GM19035 (cell line): ENCODE results near the gene NIPSNAP3A.

Experiments
- ATAC-seq: cut with Tn5 transposase; IDR thresholded peaks from one replicate; pipeline ENCODE4 v1.9.1; 2021; ENCODE audit not compliant: unreplicated experiment

NIPSNAP3A gene

GRCh38 chr9:104774132-104774531 is 26.6 kb downstream of the NIPSNAP3A start:
- ATAC-seq: no peak

GRCh38 chr9:104774831-104775573 is 27.5 kb downstream of the NIPSNAP3A start:
- peak; percentile 94 for ATAC-seq

- ATAC-seq: peak; percentile 64
These were observed 28.1 kb downstream of the NIPSNAP3A start for GRCh38 chr9:104775574-104775936.

GRCh38 chr9:104775976-104776375 is 28.5 kb downstream of the NIPSNAP3A start:
- ATAC-seq: peak; percentile 1

- ATAC-seq: no peak
These were observed 29.3 kb downstream of the NIPSNAP3A start for GRCh38 chr9:104776797-104777196.

GRCh38 chr9:104778802-104779201 is 31.3 kb downstream of the NIPSNAP3A start:
- no peak for ATAC-seq

- no peak for ATAC-seq
These were observed 31.9 kb downstream of the NIPSNAP3A start for GRCh38 chr9:104779334-104779733.

- no peak for ATAC-seq
These were observed 32.6 kb downstream of the NIPSNAP3A start for GRCh38 chr9:104779946-104780535.

- no peak for ATAC-seq
These were observed 33.4 kb downstream of the NIPSNAP3A start for GRCh38 chr9:104780796-104781395.

GRCh38 chr9:104783588-104783987 is 36.1 kb downstream of the NIPSNAP3A start:
- ATAC-seq: no peak

- peak; percentile 92 for ATAC-seq
These were observed 36.6 kb downstream of the NIPSNAP3A start for GRCh38 chr9:104784098-104784497.

- no peak for ATAC-seq
These were observed 38.8 kb downstream of the NIPSNAP3A start for GRCh38 chr9:104786293-104786692.

- ATAC-seq: no peak
These were observed 40.0 kb downstream of the NIPSNAP3A start for GRCh38 chr9:104787306-104788015.

GRCh38 chr9:104788251-104788650 is 40.8 kb downstream of the NIPSNAP3A start:
- no peak for ATAC-seq

GRCh38 chr9:104794070-104794469 is 46.6 kb downstream of the NIPSNAP3A start:
- no peak for ATAC-seq

GRCh38 chr9:104795082-104795481 is 47.6 kb downstream of the NIPSNAP3A start:
- no peak for ATAC-seq

GRCh38 chr9:104795857-104796256 is 48.4 kb downstream of the NIPSNAP3A start:
- no peak for ATAC-seq

GRCh38 chr9:104798209-104798995 is 50.9 kb downstream of the NIPSNAP3A start:
- no peak for ATAC-seq

GRCh38 chr9:104800068-104800785 is 52.7 kb downstream of the NIPSNAP3A start:
- ATAC-seq: no peak

- ATAC-seq: no peak
These were observed 54.6 kb downstream of the NIPSNAP3A start for GRCh38 chr9:104802110-104802509.
